H9 (cell line): Measurements from ENCODE around the gene QSOX2. TPM values are rescaled to one million over a fixed set of nuclear protein-coding genes. Genes with fewer than 3 reads are reported as not detected.

ENCODE experiments used
- DNase-seq: peaks from one replicate; pipeline ENCODE4 v3.0.0-alpha.2; 2017
- H2AFZ ChIP-seq: one replicate; pipeline ENCODE4 v1.6.1; 2013; ENCODE audit warnings: mild to moderate bottlenecking, low read length, control low read depth, moderate library complexity
- H2AK5ac ChIP-seq: 2 replicates; pipeline ENCODE4 v1.6.1; 2013; ENCODE audit warnings: low read length, control low read depth, mixed read lengths; ENCODE audit not compliant: insufficient read length
- H2BK120ac ChIP-seq: one replicate; pipeline ENCODE4 v1.6.1; 2013; ENCODE audit warnings: low read depth, mild to moderate bottlenecking, low read length, control low read depth, inconsistent platforms; ENCODE audit not compliant: poor library complexity, severe bottlenecking
- H2BK12ac ChIP-seq: 2 replicates; pipeline ENCODE4 v1.6.1; 2013; ENCODE audit warnings: low read length, control low read depth, mixed read lengths, low read depth; ENCODE audit not compliant: insufficient read length
- H2BK15ac ChIP-seq: 2 replicates; pipeline ENCODE4 v1.6.1; 2013; ENCODE audit warnings: low read depth, low read length, control low read depth
- H2BK20ac ChIP-seq: one replicate; pipeline ENCODE4 v1.6.1; 2013; ENCODE audit warnings: low read depth, mild to moderate bottlenecking, low read length, control low read depth, inconsistent platforms; ENCODE audit not compliant: poor library complexity, severe bottlenecking
- H2BK5ac ChIP-seq: 2 replicates; pipeline ENCODE4 v1.6.1; 2013; ENCODE audit warnings: low read length, control low read depth, mixed read lengths; ENCODE audit not compliant: insufficient read length
- H3K14ac ChIP-seq: 2 replicates; pipeline ENCODE4 v1.6.1; 2013; ENCODE audit warnings: low read length, control low read depth; ENCODE audit not compliant: insufficient read depth
- H3K18ac ChIP-seq: 2 replicates; pipeline ENCODE4 v1.6.1; 2013; ENCODE audit warnings: low read depth, mild to moderate bottlenecking, mixed read lengths, low read length, control low read depth; ENCODE audit not compliant: insufficient read length
- H3K23ac ChIP-seq: 2 replicates; pipeline ENCODE4 v1.6.1; 2013; ENCODE audit warnings: low read length, control low read depth, mixed read lengths, low read depth; ENCODE audit not compliant: insufficient read length
- H3K23me2 ChIP-seq: 2 replicates; pipeline ENCODE4 v1.6.1; 2013; ENCODE audit warnings: low read depth, mild to moderate bottlenecking, mixed read lengths, low read length, control low read depth; ENCODE audit not compliant: insufficient read length, poor library complexity, severe bottlenecking
- H3K27ac ChIP-seq: 2 replicates; pipeline ENCODE4 v1.5.1; 2013; ENCODE audit warnings: low read length, control low read depth, mixed read lengths, low read depth; ENCODE audit not compliant: insufficient read length
- H3K27me3 ChIP-seq: 2 replicates; pipeline ENCODE4 v1.6.1; 2013; ENCODE audit warnings: low read length, control low read depth, inconsistent platforms; ENCODE audit not compliant: insufficient read depth
- H3K4ac ChIP-seq: 2 replicates; pipeline ENCODE4 v1.6.1; 2013; ENCODE audit warnings: low read depth, mild to moderate bottlenecking, control low read depth, inconsistent platforms, low read length, moderate library complexity
- H3K4me1 ChIP-seq: 2 replicates; pipeline ENCODE4 v1.6.1; 2013; ENCODE audit warnings: low read length, control low read depth, inconsistent platforms; ENCODE audit not compliant: insufficient read depth
- H3K4me2 ChIP-seq: 2 replicates; pipeline ENCODE4 v1.6.1; 2013; ENCODE audit warnings: low read length, control low read depth, mixed read lengths; ENCODE audit not compliant: insufficient read length, insufficient read depth
- H3K56ac ChIP-seq: 2 replicates; pipeline ENCODE4 v1.6.1; 2013; ENCODE audit warnings: low read depth, mild to moderate bottlenecking, mixed read lengths, low read length, control low read depth; ENCODE audit not compliant: insufficient read length
- H3K79me1 ChIP-seq: 2 replicates; pipeline ENCODE4 v1.6.1; 2013; ENCODE audit warnings: low read depth, mild to moderate bottlenecking, moderate library complexity, low read length, control low read depth, inconsistent platforms; ENCODE audit not compliant: insufficient read depth, poor library complexity, severe bottlenecking
- H3K79me2 ChIP-seq: 2 replicates; pipeline ENCODE4 v1.6.1; 2013; ENCODE audit warnings: low read length, control low read depth, inconsistent platforms; ENCODE audit not compliant: insufficient read depth
- H3K9ac ChIP-seq: 2 replicates; pipeline ENCODE4 v1.6.1; 2013; ENCODE audit warnings: low read length, control low read depth, mixed read lengths; ENCODE audit not compliant: insufficient read length; ENCODE audit errors: extremely low read depth
- H3K9me3 ChIP-seq: one replicate; pipeline ENCODE4 v1.6.1; 2013; ENCODE audit warnings: low read depth, low read length, inconsistent platforms; ENCODE audit not compliant: control insufficient read depth
- H3T11ph ChIP-seq: one replicate; pipeline ENCODE4 v1.6.1; 2013; ENCODE audit warnings: mild to moderate bottlenecking, low read length, control low read depth, inconsistent platforms
- H4K20me1 ChIP-seq: one replicate; pipeline ENCODE4 v1.6.1; 2013; ENCODE audit not compliant: control insufficient read depth, insufficient read length, insufficient read depth
- H4K5ac ChIP-seq: 2 replicates; pipeline ENCODE4 v1.6.1; 2013; ENCODE audit warnings: low read depth, mild to moderate bottlenecking, mixed read lengths, low read length, control low read depth; ENCODE audit not compliant: insufficient read length
- H4K8ac ChIP-seq: replicated peaks from 2 replicates; pipeline ENCODE4 v1.6.1; 2013; ENCODE audit warnings: low read length, control low read depth, mixed read lengths, low read depth; ENCODE audit not compliant: insufficient read length
- H4K91ac ChIP-seq: 2 replicates; pipeline ENCODE4 v1.6.1; 2013; ENCODE audit warnings: low read depth, mild to moderate bottlenecking, moderate library complexity, mixed read lengths, low read length, control low read depth; ENCODE audit not compliant: insufficient read length
- H3K27ac Mint-ChIP-seq, 3 experiments: 2 replicates in 2 of 3; 3 replicates in 1 of 3; pipeline ENCODE4 v1.8.0; 2020 to 2021; ENCODE audit warnings: mixed read lengths in 3 of 3, mild to moderate bottlenecking in 1 of 3, moderate library complexity in 1 of 3
- H3K27me3 Mint-ChIP-seq: 2 replicates; pipeline ENCODE4 v1.8.0; 2021; ENCODE audit warnings: low read depth, mild to moderate bottlenecking, moderate library complexity, mixed read lengths
- H3K36me3 Mint-ChIP-seq, 3 experiments: 2 replicates in 2 of 3; 3 replicates in 1 of 3; pipeline ENCODE4 v1.8.0; 2020 to 2021; ENCODE audit warnings: low read depth in 3 of 3, mixed read lengths in 3 of 3; ENCODE audit not compliant: insufficient read depth in 1 of 3
- H3K4me1 Mint-ChIP-seq, 2 experiments: 2 replicates each; pipeline ENCODE4 v1.8.0; 2020; ENCODE audit warnings: mixed read lengths in 2 of 2
- H3K4me3 Mint-ChIP-seq, 2 experiments: 2 replicates in 1 of 2; 3 replicates in 1 of 2; pipeline ENCODE4 v1.8.0; 2020 to 2021; ENCODE audit warnings: mild to moderate bottlenecking in 2 of 2, mixed read lengths in 2 of 2, moderate library complexity in 1 of 2
- H3K9me3 Mint-ChIP-seq, 2 experiments: 2 replicates in 1 of 2; 3 replicates in 1 of 2; pipeline ENCODE4 v1.8.0; 2020; ENCODE audit warnings: mild to moderate bottlenecking in 2 of 2, mixed read lengths in 2 of 2, moderate library complexity in 1 of 2
- WGBS: extraction: QIAGEN DNeasy Blood & Tissue Kit; methylation state at CpG from one replicate; pipeline ENCODE4 v1.1.7; 2013; ENCODE audit warnings: missing lambda C conversion rate, low lambda C conversion rate, mixed read lengths; ENCODE audit not compliant: insufficient read length; ENCODE audit errors: extremely low coverage; 5-methylcytosine and 5-hydroxymethylcytosine counted together
- total RNA-seq: library from RNA; stranded (reverse); gene quantifications from 2 replicates; pipeline ENCODE4 v1.2.1, GENCODE V29; 2021
- TF ChIP-seq, protein P1 (sequence below): fragments of 200-600 bp; sonication (generic); conservative IDR thresholded peaks from 3 replicates; pipeline ENCODE4 v1.8.0; 2021; ENCODE audit warnings: antibody characterized with exemption, mild to moderate bottlenecking

QSOX2 gene
- total RNA-seq, 1 experiment from 2014 or later = 25.8 TPM

DNA sequence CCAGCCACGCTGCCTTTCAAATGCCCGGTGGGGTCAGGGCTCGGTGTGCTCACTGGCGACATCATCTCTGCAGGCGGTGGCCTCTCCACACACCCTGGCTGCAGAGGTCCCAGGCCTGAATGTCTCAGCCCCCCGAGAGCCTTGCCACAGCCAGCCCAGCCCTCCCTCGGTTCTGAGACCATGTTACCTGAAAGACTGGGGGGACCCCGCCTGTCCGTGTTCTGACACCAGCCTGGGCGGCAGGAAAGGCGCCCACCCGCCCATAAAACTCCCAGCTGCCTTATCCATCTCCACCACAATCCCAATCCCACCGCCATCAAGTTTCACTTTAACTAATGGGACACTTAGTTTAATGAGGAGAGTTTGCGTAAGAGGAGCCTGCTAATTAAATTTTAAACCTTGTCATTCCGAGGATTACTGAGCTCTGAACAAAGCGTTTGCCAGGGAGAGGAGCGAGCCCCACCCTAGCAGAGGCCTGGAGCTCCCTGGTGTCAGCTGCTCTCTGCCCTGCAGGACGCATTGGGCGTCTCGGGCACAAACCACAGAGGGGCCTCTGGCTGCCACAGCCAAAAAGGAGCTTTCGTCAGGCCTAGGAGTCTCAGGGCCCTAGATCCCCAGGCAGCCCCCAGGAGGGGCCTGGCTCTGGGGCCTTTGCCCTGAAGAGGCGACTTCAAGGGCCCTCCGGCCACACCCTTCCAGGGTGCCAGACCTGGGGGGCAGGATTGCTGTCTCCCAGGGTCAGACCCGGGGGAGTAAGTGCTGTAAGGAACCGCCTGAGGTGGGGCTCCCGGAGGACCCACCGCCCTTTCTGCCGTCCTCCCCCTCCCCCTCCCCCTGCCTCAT, 56.0 kb downstream of the QSOX2 start:
- Mint-ChIP-seq H3K4me3 (no peak overlapping the region), H3K9me3 (no peaks in the 10 kb centered on the region), H3K4me1 (peaks cover 9 to 44% of the 10 kb centered on the region in 2 experiments), H3K27ac (no peak overlapping the region), H3K36me3 (no peaks in the 10 kb centered on the region), H3K27me3 (peaks cover 51% of the 10 kb centered on the region)
- H3K27ac ChIP-seq = no peak overlapping the region
- no peak overlapping the region for H4K8ac ChIP-seq
- H2BK5ac ChIP-seq = no peak overlapping the region
- H2BK15ac ChIP-seq = no peak overlapping the region
- H3K27me3 ChIP-seq = peaks cover 34% of the 10 kb centered on the region; the same call in 1 of the 2 replicates
- no CpG with 5 or more reads among the region's 28 CpGs for WGBS
- H3T11ph ChIP-seq = no peak overlapping the region
- no peaks in the 10 kb centered on the region for H3K4me1 ChIP-seq
- H3K23me2 ChIP-seq = no peaks in the 10 kb centered on the region
- no peak overlapping the region for H2BK120ac ChIP-seq
- no peak overlapping the region for H4K91ac ChIP-seq
- no peak overlapping the region for H3K9ac ChIP-seq
- TF ChIP-seq, protein P1, sequence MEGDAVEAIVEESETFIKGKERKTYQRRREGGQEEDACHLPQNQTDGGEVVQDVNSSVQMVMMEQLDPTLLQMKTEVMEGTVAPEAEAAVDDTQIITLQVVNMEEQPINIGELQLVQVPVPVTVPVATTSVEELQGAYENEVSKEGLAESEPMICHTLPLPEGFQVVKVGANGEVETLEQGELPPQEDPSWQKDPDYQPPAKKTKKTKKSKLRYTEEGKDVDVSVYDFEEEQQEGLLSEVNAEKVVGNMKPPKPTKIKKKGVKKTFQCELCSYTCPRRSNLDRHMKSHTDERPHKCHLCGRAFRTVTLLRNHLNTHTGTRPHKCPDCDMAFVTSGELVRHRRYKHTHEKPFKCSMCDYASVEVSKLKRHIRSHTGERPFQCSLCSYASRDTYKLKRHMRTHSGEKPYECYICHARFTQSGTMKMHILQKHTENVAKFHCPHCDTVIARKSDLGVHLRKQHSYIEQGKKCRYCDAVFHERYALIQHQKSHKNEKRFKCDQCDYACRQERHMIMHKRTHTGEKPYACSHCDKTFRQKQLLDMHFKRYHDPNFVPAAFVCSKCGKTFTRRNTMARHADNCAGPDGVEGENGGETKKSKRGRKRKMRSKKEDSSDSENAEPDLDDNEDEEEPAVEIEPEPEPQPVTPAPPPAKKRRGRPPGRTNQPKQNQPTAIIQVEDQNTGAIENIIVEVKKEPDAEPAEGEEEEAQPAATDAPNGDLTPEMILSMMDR = no peak
- no peaks in the 10 kb centered on the region for H3K9me3 ChIP-seq
- H3K79me1 ChIP-seq = no peaks in the 10 kb centered on the region
- H3K56ac ChIP-seq = no peak overlapping the region
- H4K20me1 ChIP-seq = peaks cover 3% of the 10 kb centered on the region
- no peak overlapping the region for H4K5ac ChIP-seq
- no peak overlapping the region for H3K4ac ChIP-seq
- DNase-seq = no peak
- no peak overlapping the region for H3K18ac ChIP-seq
- H3K4me2 ChIP-seq = no peak overlapping the region
- no peak overlapping the region for H2AK5ac ChIP-seq
- no peak overlapping the region for H3K14ac ChIP-seq
- H3K79me2 ChIP-seq = no peaks in the 10 kb centered on the region
- no peak overlapping the region for H3K23ac ChIP-seq
- no peak overlapping the region for H2BK20ac ChIP-seq
- H2AFZ ChIP-seq = no peak overlapping the region
- H2BK12ac ChIP-seq = no peak overlapping the region
